ENCODE data around the gene KLHL22. TPM values are rescaled to one million over a fixed set of nuclear protein-coding genes. Genes with fewer than 3 reads are reported as not detected.

KLHL22 gene
- total and polyA plus RNA-seq, 2 of the 4 experiments (the other 2 are of a cell fraction) = 27.1 to 30.1 TPM

GRCh38 chr22:20420157-20420842, 75.3 kb downstream of the KLHL22 start (continued):
- TF ChIP-seq BHLHE40 (IDR thresholded peaks at IDR 0.05; ENCODE audit: low read depth, low read length) = no peak
- TF ChIP-seq USF2 (IDR thresholded peaks at IDR 0.05; ENCODE audit: low read depth, low read length) = no peak
- no peak for TF ChIP-seq CHD1 (IDR thresholded peaks at IDR 0.05; ENCODE audit: low read depth, low read length)
- TF ChIP-seq RAD21 (IDR thresholded peaks at IDR 0.05; ENCODE audit: low read length) = no peak
- no peak for TF ChIP-seq NFE2L2 (IDR thresholded peaks at IDR 0.05; ENCODE audit: low read depth, low read length)

DNA sequence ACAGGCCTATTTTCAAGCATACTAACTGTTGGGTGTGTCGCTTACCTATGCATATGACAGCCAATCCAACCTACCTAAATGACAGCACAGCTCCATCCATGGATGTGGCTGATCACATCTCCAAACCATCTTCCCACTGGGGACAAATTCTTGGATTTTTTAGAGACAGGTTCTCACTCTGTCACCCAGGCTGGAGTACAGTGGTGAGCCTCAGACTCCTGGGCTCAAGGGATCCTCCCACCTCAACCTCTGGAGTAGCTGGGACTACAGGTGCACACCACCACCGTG, 76.0 kb downstream of the KLHL22 start:
- H2BK15ac ChIP-seq (ENCODE audit: low read depth, low read length) = no peak overlapping the region
- in situ Hi-C loops (cut with MboI; ENCODE audit: low sequenced_read_pairs) (loop anchor here (10.0 kb wide), 1 partner anchor 45 kb away; no protein-coding TSS in a partner anchor), intact Hi-C loops (cut with micrococcal nuclease) (no loop called here), dilution Hi-C loops (cut with HindIII; ENCODE audit: low sequenced_read_pairs, unreplicated experiment) (no loop called here)
- H2AK9ac ChIP-seq (replicated peaks; ENCODE audit: low read depth, low read length, poor library complexity) = no peak overlapping the region
- no peak overlapping the region for H4K91ac ChIP-seq (ENCODE audit: insufficient read depth, low read depth, low read length)
- H4K8ac ChIP-seq (ENCODE audit: low read depth in 2 of 2, low read length in 2 of 2) = no peak overlapping the region
- peaks cover 7% of the 10 kb centered on the region; the same call in 1 of the 2 replicates for H3K36me3 ChIP-seq (ENCODE audit: control insufficient read depth, insufficient read depth, low read length)
- H2AFZ ChIP-seq (replicated peaks; ENCODE audit: low read length, poor library complexity) = no peak overlapping the region
- H3K56ac ChIP-seq (ENCODE audit: extremely low read depth, insufficient read depth, low read length) = no peak overlapping the region
- H3K18ac ChIP-seq (ENCODE audit: low read depth, low read length) = no peak overlapping the region
- ChIA-PET CTCF (interaction anchor here (0.7 to 2.0 kb wide), 2 partner anchors 37 to 336 kb away, joined by 3 to 12 read pairs; no protein-coding TSS in a partner anchor), POLR2A (ENCODE audit: unreplicated experiment) (no interaction called here)
- no TSS peak for BruUV-seq (replicated peaks)
- H4K20me1 ChIP-seq (ENCODE audit: insufficient read depth, low read length) = peaks cover 19% of the 10 kb centered on the region
- H3K4me3 ChIP-seq (ENCODE audit: insufficient read depth, low read depth, low read length) = no peak overlapping the region
- H3K23ac ChIP-seq (ENCODE audit: low read depth, low read length) = no peak overlapping the region
- ATAC-seq (ENCODE audit: low read depth) (no peak), DNase-seq (no peak)
- no peak overlapping the region for H3K4me2 ChIP-seq (ENCODE audit: low read depth, low read length)
- H3K27me3 ChIP-seq (ENCODE audit: control insufficient read depth, insufficient read depth, low read length) = no peaks in the 10 kb centered on the region
- no peak overlapping the region for H3K14ac ChIP-seq (replicated peaks; ENCODE audit: low read depth, low read length)
- H3K4ac ChIP-seq (ENCODE audit: low read depth, low read length) = no peak overlapping the region
- no peak overlapping the region for H2AK5ac ChIP-seq (ENCODE audit: low read depth, low read length)
- WGBS, 2 experiments (ENCODE audit: extremely low coverage in 2 of 2, insufficient read length in 1 of 2) = no CpG with 5 or more reads among the region's 2 CpGs
- no peaks in the 10 kb centered on the region; the same call in 1 of the 2 replicates for H3K9me1 ChIP-seq (ENCODE audit: insufficient read depth, low read length)
- H3K9ac ChIP-seq (ENCODE audit: low read depth, low read length) = no peak overlapping the region
- no peak overlapping the region for H4K5ac ChIP-seq (ENCODE audit: low read depth, low read length)
- H3K9me3 ChIP-seq (ENCODE audit: control insufficient read depth, insufficient read depth, low read length) = no peaks in the 10 kb centered on the region
- H3K79me1 ChIP-seq (ENCODE audit: low read depth in 1 of 2, low read length in 2 of 2) = no peaks in the 10 kb centered on the region
- no peak overlapping the region for H3K27ac ChIP-seq (ENCODE audit: insufficient read depth, low read length)
- peaks cover 13% of the 10 kb centered on the region; the same call in 1 of the 2 replicates for H3K4me1 ChIP-seq (ENCODE audit: control insufficient read depth, insufficient read depth, low read length)
- H2BK5ac ChIP-seq (ENCODE audit: low read depth, low read length, poor library complexity, severe bottlenecking) = no peak overlapping the region
- H2BK120ac ChIP-seq (ENCODE audit: low read depth, low read length) = no peak overlapping the region
- no peak overlapping the region for H2BK20ac ChIP-seq (ENCODE audit: low read depth, low read length)
- TF ChIP-seq ELK1 (IDR thresholded peaks at IDR 0.05; ENCODE audit: borderline replicate concordance, low read depth, low read length) = no peak
- TF ChIP-seq CHD1 (IDR thresholded peaks at IDR 0.05; ENCODE audit: low read depth, low read length) = no peak
- TF ChIP-seq MAFK (IDR thresholded peaks at IDR 0.05; ENCODE audit: low read depth, low read length) = no peak
- TF ChIP-seq CTCF (conservative IDR thresholded peaks at IDR 0.05; ENCODE audit: low read depth, low read length) = no peak
- no peak for TF ChIP-seq POLR2A (IDR thresholded peaks at IDR 0.05; ENCODE audit: low read depth, low read length)
- TF ChIP-seq USF2 (IDR thresholded peaks at IDR 0.05; ENCODE audit: low read depth, low read length) = no peak
- TF ChIP-seq MXI1 (IDR thresholded peaks at IDR 0.05; ENCODE audit: borderline replicate concordance, low read depth, low read length) = no peak
- no peak for TF ChIP-seq NFE2L2 (IDR thresholded peaks at IDR 0.05; ENCODE audit: low read depth, low read length)
- TF ChIP-seq BHLHE40 (IDR thresholded peaks at IDR 0.05; ENCODE audit: low read depth, low read length) = no peak
- no peak for TF ChIP-seq SMC3 (IDR thresholded peaks at IDR 0.05; ENCODE audit: low read depth, low read length)

Data from IMR-90 (cell line).